Stimulated activated CD4-positive, alpha-beta T cell treated with anti-CD3 and anti-CD28 coated beads, Interleukin-1b, Interleukin-23, amount 100 ng/mL, for 24 hours (primary cell): ENCODE measurements around the gene YBX2.

Source experiments
- DNase-seq, 4 experiments: peaks; one replicate each; pipeline ENCODE4 v3.0.0-alpha.2; 2020; ENCODE audit warnings: low read depth in 4 of 4, low spot score in 1 of 4

Gene YBX2

DNA sequence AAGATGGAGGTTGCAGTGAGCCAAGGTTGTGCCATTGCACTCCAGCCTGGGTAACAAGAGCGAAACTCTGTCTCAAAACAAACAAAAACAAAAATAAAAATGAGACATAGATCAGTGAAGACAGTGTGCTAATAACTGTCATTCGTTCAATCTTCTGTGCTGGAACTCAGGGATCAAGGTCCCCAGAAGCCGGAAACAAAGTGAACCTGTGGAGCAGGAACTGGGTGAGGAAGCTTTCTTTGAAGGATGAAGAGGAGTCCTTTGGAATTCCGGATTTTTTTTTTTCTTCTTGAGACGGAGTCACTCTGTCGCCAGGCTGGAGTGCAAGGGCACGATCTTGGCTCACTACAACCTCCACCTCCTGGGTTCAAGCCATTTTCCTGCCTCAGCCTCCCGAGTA, 15.0 kb downstream of the YBX2 start:
- no peak for DNase-seq

DNA sequence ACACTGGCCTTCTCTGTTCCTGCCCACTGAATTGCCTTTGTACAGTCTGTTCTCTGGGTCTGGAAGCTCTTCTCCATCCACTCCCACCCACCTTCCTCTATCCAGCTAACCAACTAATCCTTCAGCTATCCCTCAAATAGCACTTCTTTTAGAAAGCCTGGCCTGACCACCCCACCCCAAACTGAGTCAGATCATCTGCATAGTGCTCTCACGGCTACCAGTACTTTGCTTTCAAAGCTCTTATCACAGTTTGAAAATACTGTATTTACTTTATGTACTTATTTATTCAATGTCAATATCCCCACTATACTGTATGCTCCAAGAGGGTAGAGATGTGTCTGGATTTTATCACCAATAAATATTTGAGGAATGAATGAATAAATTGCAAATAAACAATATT, 27.7 kb downstream of the YBX2 start:
- no peak for DNase-seq

DNA sequence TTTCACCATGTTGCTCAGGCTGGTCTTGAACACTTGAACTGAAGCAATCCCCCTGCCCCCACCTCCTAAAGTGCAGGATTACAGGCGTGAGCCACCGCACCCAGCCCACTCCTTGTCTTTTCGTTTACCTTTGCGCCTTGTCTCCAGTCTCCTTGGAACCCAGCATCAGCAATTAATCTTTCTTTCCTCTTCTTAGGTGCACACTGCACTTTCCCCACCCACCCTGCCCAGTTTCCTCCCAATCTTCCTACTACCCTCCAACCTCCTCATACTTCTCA, 30.7 kb downstream of the YBX2 start:
- no peak for DNase-seq

DNA sequence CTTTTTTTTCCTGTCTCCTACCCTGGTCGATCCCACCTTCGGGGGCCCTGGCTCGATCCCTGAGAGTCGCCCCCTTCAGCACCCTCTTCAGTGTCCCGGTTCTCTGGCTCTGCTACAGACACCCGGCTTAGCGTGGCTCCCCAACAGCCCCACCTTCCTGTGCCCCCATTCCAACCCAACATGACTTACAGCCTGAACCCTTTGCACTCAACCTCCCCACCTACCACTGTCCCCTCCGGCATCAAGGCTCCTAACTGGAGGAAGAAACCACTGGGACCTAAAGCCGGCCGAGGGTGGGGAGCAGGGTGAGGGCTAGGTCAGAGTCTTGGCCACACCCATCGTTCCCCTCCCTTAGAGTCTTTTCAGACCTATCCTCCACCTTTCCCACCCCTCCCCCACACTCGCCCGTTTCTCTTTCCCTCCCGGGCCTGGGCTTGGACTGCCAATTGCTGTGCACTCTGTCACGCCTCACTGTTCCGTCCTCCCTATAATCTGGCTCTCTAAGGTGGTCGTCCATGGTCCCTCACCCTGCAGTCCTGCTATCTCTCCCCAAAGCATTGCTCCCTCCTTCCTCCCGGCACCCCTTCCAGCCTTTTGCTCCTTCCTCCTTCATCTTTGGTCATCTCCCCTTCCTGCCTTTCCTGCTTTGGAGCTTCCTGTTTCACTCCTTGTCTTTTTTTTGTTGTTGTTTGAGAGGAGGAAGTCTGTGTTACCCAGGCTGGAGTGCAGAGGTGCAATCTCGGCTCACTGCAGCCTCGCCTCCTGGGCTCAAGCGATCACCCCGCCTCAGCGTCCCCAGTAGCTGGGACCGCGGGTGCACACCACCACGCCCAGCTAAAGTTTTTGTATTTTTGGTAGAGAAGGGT, 31.3 kb downstream of the YBX2 start:
- DNase-seq: no peak

DNA sequence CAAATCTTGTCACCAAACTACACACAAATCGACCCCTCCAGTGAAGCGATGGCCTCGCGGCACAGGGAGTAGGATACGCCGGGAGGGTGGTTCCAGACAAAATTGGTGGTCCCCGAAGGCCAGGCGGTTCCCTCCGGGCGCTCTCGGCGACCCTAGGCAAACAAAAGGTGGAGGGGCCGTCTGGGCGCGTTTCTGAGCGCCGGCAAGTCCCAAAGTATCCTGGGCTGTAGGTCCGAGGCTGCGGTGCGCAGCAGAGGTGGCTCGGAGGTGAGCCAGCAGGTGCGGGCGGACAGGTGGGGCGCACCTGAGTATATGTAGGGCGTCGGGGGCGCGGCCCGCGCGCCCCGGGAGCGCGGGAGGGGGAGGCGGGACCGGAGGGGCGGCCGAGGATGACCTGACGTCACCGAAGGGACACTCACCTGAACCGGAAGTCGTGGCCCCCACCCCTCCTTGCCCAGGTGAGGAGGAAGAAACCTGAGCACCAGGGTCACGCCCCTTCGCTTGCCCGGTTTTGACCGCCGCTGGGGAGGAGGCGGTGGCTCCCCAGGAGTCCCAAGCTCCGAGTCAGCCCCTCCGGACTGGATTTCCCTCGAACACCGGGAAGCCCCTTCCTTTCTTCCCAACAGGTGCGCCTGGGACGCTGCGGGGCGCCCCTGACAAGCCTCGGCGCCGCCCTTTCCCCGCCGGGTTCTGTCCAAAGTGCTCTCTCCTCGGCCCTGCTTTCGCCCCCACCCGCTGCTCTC, 32.1 kb downstream of the YBX2 start, which contains the start of gene CLDN7:
Gene CLDN7, minus strand, starts transcription at position 287 of the 743 bp plus-strand sequence. CDS start 435 bp downstream, outside the sequence.
- no peak for DNase-seq

DNA sequence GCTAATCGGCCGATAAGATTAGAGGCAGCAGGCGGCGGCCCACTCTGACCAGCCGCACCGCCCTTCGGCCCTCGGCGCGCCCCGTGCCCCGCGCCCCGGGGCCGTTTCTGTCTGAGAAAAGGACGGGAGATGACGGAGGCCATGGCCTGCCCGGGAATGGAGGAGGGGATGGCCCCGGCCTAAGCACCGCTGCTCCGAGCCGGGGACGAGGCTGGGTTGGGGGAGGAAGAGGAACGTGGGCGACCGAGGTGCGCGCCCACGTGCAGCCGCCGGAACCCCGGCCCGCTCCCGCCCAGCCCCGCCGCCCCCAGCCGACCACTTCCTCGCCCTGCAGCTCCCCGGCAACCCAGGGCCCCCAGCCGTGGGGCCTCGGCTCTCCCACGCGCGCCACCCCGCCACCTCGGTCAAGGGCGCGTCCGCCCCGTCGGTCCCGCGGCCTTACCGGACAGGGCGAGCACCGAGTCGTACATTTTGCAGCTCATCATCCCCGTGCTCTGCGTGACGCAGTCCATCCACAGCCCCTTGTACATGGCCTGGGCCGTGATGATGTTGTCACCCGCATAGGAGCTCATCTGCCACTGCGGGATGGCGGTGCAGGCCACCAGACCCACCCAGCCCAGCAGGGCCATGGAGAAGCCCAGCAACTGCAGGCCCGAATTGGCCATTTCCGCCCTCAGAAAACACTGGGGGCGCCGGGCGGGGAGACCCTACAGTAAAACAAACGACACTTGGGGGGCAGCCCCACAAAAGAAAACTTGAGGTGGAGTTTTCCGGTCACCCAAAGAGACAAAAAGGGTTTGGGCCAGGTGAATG, 32.9 kb downstream of the YBX2 start:
- DNase-seq: no peak

DNA sequence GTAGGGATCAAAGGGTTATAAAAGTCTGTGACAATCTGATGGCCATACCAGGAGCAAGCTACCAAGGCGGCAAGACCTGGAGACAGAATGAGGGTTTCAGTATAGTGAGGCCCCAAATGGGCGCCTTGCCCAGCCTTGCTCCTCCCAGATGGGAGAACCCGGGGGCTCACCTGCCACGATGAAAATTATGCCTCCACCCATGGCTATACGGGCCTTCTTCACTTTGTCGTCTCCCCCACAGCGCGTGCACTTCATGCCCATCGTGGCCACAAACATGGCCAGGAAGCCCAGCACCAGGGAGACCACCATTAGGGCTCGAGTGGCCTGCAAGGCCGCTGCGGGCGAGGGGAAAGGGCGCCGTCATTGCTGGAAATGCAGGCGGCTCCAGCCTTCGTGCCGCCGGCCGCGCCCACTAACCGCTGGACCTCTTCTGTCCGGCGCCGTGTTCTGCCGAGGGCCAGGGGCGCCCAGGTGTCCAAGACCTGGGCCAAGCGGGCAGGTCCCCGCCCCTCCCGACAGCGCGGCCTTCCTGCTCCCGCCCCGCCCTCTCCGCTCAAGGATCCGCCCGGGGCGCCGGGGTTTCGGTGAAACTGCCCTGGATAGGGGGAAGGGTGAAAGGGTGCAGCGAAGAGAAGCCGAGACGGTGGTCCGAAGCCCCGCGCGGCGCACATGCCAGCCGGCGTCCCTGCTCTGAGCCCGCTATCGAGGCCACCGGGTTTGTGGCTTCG, 33.6 kb downstream of the YBX2 start:
- no peak for DNase-seq

DNA sequence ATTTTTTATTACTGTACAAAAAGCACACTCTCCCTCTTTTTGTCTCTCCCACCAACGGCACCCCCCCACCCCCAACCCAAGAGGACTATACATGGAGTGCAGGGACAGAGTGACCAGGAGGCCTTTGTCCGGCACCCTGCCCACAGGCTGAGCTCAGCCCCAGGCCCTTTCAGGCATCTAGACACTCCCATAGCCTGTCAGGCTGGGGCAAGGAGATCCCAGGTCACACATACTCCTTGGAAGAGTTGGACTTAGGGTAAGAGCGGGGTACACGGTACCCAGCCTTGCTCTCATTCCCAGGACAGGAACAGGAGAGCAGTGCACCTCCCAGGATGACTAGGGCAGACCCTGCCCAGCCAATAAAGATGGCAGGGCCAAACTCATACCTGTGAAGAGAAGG, 34.3 kb downstream of the YBX2 start:
- DNase-seq: no peak

DNA sequence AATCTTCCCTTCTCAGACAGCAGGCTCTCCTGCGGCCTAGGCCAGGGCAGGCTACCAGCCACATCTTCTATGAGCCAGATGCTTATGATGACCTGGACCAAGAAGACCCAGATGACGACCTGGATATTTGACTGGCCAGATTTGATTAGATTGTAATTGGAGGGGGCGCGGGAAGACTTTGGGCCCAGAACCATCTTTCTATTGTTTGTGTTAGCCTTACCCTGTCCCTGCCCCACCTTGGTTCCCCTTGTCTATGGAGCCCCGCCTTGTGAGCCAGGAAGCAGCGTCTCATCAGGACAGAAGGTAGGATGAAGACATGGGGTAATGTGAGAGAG, 34.9 kb downstream of the YBX2 start:
- no peak for DNase-seq

DNA sequence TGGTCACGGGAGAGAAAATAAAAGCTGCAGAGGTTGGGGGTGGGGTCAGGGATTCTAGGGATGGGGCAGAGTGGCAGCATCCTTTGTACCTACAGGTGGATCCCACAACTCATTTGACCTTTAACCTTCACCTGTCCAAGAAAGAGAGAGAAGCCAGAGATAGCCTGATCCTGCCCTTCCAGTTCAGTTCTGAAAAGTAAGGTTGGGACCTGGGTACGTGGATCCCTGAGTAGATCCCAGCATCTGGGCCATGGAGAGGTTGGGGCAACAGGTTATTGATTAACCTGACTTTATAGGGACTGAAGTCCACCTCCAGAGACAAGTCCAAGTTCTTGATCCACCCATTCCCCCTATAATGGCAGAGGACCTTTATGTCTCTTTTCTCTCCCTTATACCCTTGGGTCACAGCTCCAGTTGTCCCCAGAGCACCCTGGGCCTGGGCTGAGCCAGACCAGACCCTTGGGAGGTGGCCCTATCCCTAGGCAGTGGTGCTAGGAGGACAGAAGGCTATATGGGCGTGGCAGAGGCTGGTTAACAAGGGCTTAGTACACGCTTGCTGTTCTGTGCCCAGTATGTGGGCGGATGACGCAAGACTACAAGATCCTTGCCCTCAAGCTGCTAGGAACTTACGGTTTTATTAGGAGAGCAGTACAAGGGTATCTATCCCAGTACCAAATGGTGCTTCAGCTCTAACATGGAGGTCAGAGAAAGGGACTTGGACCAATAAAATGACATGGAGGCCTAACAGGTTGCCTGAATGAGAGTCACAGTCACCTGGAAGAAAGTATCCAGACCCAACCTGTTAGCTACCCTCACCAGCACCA, 35.5 kb downstream of the YBX2 start:
- DNase-seq: no peak

DNA sequence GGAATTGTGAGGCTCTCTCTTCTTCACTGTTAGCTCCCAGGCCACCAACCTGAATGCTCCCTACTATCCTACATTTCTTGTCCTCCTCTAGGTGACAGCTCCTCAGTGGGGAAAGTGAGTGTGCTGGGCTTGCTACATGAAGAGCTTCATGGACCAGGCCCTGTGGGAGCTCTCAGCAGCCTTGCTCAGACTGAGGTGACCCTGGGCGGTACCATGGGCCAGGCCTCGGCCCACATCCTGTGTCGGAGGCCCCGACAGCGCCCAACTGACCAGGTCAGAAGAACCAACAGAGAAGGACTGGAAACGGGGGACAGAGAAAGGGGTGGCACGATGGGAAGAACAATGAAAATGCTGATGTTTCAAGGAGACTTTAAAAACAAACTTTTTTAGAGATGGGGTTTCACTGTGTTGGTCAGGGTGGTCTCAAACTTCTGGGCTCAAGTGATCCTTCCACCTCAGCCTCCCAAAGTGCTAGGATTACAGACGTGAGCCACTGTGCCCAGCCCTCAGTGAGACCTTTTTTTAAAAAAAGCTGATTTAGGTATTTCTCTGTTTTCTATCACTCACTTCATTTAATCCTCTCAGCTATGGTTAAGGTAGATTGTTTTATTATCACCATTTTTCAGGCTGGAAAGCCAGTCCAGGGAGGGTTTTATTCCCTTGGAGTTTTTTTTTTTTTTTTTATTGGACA, 37.5 kb downstream of the YBX2 start:
- DNase-seq: no peak

DNA sequence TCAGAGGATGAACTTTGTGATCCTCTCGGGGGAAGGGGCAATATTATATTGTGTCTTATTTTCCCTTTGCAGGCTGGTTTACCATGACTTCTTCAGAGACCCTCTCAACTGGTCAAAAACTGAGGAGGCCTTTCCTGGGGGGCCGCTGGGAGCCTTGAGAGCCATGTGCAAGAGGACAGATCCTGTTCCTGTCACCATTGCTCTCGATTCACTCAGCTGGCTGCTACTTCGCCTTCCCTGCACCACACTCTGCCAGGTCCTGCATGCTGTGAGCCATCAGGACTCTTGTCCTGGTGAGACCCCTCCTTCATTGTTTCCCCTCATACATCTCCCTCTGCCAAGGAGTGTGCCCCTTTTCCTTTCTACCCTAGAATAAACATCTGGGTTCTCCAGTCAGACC, 39.9 kb downstream of the YBX2 start:
- DNase-seq: no peak

DNA sequence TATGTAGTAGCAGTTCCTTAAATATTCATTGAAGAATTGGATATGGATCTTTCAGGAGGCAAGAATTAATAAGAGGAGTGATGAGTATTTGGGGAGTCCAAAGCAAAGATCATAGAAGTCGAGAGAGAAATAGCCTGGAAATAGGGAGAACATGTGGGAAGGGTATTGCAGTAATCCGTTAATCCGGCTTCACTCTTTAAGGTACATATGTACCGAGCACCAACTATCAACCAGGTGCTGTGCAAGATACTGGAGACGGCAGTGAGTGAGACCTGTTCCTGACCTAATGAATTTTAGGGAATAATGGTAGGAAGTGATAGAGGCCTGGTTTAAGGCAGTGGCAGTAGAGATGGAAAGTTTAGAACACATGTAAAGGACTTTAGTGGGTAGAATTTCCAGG, 41.4 kb downstream of the YBX2 start:
- no peak for DNase-seq

DNA sequence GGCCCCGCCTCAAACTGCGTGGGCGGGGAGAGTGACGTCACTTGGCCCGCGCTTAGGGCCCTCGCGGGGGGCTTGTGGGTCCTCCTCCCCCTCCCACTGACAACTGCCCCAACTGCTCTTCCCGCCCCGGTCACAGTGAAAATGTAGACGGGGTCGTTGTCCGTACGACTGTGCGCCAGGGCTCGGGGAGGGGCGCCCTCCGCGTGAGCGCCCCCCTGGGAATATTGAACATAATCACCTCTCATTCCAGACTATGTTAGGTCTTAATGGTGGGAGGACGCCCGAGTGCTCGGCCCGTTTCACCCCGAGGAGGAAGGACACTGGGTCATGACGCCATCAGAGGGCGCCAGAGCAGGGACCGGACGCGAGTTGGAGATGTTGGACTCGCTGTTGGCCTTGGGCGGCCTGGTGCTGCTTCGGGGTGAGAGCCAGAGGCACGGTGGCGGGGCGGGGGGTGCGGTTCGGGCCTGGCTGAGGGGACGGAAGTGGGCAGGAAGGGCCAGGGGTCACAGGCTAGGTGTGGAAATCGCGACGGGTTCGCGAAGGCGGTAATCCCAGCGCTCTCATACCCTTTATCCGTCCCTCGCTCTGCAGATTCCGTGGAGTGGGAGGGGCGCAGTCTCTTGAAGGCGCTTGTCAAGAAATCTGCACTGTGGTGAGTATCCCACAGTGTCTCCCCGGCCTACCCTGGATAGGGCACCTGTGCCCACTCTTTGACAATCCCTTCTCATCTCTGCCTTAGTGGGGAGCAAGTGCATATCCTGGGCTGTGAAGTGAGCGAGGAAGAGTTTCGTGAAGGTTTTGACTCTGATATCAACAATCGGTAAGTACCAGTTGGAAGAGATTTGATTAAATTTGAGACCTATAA, 42.0 kb downstream of the YBX2 start, which contains the start of gene ELP5:
Gene ELP5, plus strand, starts transcription at position 40 of the 868 bp plus-strand sequence. Its CDS starts 336 bp downstream, at position 376.
- DNase-seq: peak; percentile 71 to 85 (median 79)

DNA sequence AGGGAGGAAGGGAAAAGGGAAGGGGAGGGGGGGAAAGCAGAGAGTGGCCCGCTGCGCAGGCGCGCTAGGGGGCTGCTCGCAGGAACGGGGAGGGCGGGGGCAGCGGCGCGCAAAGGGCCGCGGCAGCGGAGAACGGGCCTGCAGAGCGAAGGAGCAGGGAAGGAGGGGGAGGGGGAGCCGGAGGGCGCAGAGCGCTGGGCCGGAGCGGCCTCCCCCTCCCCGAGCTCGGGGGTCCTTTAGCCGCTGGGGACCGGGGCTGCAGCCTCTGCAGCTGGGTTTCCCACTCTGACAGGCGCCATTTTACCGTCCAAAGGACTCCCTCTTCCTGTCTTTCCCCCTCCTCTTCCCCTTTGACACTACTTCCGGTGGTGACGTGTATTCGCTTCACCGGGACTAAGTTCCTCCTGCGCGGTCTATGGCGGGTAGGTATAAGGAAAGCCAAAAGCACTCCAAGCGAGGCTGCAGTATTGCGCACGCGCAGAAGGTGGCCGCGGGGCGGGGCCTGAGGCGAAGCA, 42.7 kb downstream of the YBX2 start, which contains the start of gene CTDNEP1:
Gene CTDNEP1, minus strand, starts transcription at position 74 of the 515 bp plus-strand sequence. CDS start 438 bp downstream, outside the sequence.
- DNase-seq: peak; percentile 96 to 99 (median 99)

DNA sequence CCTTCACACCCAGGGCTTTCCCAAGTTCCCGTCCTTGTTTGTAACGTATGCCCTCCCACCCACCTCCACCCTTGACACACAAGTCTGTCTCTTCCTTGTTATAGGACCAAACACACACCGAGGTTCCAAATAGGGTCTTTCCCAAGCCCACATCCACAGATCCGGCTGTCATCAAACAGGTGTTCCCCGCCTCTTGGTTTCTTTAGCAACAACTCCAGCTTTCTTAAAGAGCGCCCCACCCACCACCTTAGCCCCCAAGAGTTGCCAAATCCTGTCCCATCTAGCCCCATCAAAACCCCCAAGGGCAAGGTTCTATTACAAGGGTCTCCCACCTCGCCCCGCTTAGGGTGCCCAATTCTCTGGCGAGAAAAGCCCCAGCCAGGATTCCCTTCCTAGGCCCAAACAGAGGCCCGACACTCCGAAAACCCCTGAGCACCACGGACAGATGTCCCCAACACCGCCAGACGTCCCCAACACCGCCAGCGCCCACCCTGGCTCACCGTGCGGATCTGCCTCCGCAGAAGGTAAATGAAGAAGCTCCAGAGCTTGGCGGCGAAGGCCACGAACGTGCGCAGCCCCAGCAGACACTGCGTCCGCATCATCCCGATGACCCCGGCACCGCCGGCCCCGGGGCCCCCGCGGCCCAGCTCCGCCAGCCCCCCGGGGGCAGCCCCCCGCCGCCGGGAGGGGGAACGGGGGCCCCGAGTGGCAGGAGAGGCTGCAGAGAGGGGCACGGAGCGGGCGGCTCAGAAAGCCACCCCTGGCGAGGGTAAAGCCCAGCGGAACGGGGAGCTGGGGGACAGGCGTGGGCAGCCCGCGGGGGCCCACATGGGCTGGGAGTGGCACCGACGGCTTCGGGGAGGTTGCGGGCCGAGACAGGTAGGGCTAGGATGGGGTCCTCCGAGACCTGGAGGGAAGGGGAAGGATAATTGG, 43.5 kb downstream of the YBX2 start:
- DNase-seq: no peak

DNA sequence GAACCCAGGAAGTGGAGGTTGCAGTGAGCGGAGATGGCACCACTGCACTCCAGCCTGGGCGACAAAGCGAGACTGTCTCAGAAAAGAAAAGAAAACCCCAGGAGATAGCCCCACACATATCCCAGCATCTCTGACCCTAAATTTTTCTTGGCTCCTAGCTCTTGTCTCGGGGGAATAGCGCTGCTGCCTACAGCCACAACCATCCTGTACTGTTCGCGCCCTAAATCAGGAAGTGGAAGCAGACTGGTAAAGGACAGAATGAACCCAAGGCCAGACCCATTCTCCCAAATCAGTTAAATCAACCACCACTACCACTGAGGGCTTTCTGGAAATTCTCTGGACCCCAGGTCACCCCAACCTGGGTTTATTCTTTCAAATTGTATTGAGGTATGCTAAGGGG, 44.6 kb downstream of the YBX2 start:
- no peak for DNase-seq
